Natural killer cell (primary cell): ENCODE measurements around the gene NDUFB7. TPM values are rescaled to one million over a fixed set of nuclear protein-coding genes. Genes with fewer than 3 reads are reported as not detected.
A peak's percentile ranks its signal among the peaks of the same experiment; 100 is the strongest.
"Not testable (repeated sequence)": the region's sequence is repeated elsewhere in the genome, so short reads cannot be mapped to it uniquely, and the experiment has no call there.

Experiments
- ATAC-seq, 3 donors: fragments of 150-1000 bp in 2 of 3; fragments of 200-7000 bp in 1 of 3; cut with Tn5 transposase; 1 replicate in 1 of 3; 2 replicates in 2 of 3; pipeline ENCODE4 v1.10.0; 2021; ENCODE audit warnings: mild to moderate bottlenecking in 2 of 3, moderate library complexity in 2 of 3
- DNase-seq, 2 donors: peaks; one replicate each; pipeline versions ENCODE4 v3.0.0 to v3.0.0-alpha.2; 2013 to 2021; ENCODE audit warnings: mixed read lengths in 1 of 2
- H3K27ac ChIP-seq: one replicate; pipeline ENCODE4 v1.5.1; 2013; ENCODE audit warnings: mild to moderate bottlenecking, low read length
- H3K27me3 ChIP-seq: one replicate; pipeline ENCODE4 v1.6.1; 2013; ENCODE audit warnings: low read length; ENCODE audit not compliant: control insufficient read depth, insufficient read depth
- H3K36me3 ChIP-seq: one replicate; pipeline ENCODE4 v1.6.1; 2013; ENCODE audit warnings: low read length; ENCODE audit not compliant: control insufficient read depth, insufficient read depth
- H3K4me1 ChIP-seq: one replicate; pipeline ENCODE4 v1.6.1; 2013; ENCODE audit warnings: low read length; ENCODE audit not compliant: control insufficient read depth, insufficient read depth
- H3K4me3 ChIP-seq: one replicate; pipeline ENCODE4 v1.5.1; 2013; ENCODE audit warnings: low read length
- H3K9me3 ChIP-seq: one replicate; pipeline ENCODE4 v1.6.1; 2013; ENCODE audit warnings: low read length; ENCODE audit not compliant: control insufficient read depth, insufficient read depth
- H3K27ac Mint-ChIP-seq, 2 donors: one replicate each; pipeline ENCODE4 v1.8.0; 2022; ENCODE audit warnings: mild to moderate bottlenecking in 2 of 2, mixed read lengths in 2 of 2, moderate library complexity in 1 of 2
- H3K27me3 Mint-ChIP-seq, 2 donors: one replicate each; pipeline ENCODE4 v1.8.0; 2022; ENCODE audit warnings: low read depth in 2 of 2, mixed read lengths in 2 of 2
- H3K36me3 Mint-ChIP-seq: one replicate; pipeline ENCODE4 v1.8.0; 2022; ENCODE audit warnings: mixed read lengths
- H3K4me1 Mint-ChIP-seq, 2 donors: one replicate each; pipeline ENCODE4 v1.8.0; 2022; ENCODE audit warnings: mixed read lengths in 2 of 2
- H3K4me3 Mint-ChIP-seq: one replicate; pipeline ENCODE4 v1.8.0; 2022; ENCODE audit warnings: mild to moderate bottlenecking, moderate library complexity, mixed read lengths
- H3K9me3 Mint-ChIP-seq, 2 donors: one replicate each; pipeline ENCODE4 v1.8.0; 2022; ENCODE audit warnings: mixed read lengths in 2 of 2
- CTCF ChIP-seq: fragments of 200-600 bp; IDR thresholded peaks from one replicate; pipeline ENCODE4 v1.8.0; 2022; ENCODE audit warnings: antibody characterized with exemption
- whole genome bisulfite sequencing: methylation state at CpG from one replicate; pipeline ENCODE4 v1.1.7; 2013; ENCODE audit warnings: missing lambda C conversion rate; ENCODE audit not compliant: insufficient coverage; 5-methylcytosine and 5-hydroxymethylcytosine counted together
- intact Hi-C: fragments of 100-400 bp; cut with micrococcal nuclease; formaldehyde crosslinking; loops from one replicate; pipeline ENCODE4 v1.14.2; 2022
- total RNA-seq, 4 donors: library from RNA; stranded (reverse); fragments of 120-200 nt in 1 of 4; gene quantifications; one replicate each; pipeline versions ENCODE4 v1.2.3 to v1.2.4, GENCODE V29; 2013 to 2022

Gene NDUFB7
- total RNA-seq, 3 donors from 2014 or later (not counting 1 experiment from before 2014, with no cell fraction given) = 97.1 to 120 (median 108) TPM

DNA sequence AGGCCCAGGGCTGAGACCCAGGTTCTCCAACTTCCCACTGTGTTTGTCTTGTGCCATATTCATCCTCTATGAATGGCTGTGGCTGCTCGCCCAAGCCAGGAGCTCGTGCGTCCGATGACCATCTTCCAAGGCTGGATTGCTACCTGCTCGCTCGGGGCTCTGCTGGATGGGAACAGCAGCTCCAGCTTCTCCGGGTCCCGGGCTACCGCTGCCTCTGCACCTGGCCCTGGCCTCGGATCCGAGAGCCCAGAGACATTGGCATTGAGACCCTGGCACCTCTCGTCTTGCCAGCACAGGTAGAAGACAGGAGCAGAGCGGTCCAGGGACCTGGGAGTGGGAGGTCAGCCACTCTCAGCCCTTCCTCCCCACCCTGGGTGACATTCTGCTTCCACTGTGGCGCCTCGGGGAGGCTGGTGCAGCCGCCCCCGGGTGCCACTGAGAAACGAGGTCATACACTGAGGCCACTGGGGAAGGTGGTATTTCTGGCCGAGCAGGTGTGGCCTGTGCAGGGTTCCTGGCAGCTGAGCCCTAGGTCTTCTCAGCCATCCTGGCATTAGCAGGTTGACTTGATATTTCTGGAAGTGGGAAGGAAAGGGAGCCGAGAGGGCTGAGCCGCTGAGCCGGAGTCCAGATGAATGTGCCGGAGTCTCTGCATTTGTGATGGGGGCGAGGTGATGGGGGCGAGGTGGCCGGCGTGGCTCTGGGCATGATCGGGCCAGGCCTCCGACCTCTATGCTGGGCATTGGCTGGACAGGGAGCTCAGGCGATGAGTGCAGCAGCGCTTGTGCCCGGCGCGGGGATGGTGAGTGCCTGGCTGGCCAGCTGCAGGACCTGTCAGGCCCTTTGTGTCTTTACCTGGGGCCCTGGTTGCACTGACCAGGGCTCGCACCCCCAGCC is 18.6 kb downstream of the NDUFB7 start:
- TF ChIP-seq CTCF = no peak
- H3K4me3 Mint-ChIP-seq = no peak overlapping the region
- 91% methylated on average over 35 of the region's 35 CpGs for WGBS
- Histone ChIP-seq H3K36me3 (peaks cover 13% of the 10 kb centered on the region), H3K27ac (peak overlapping the region; percentile 35), H3K27me3 (no peaks in the 10 kb centered on the region), H3K4me1 (peaks cover 59% of the 10 kb centered on the region), H3K4me3 (no peak overlapping the region), H3K9me3 (no peaks in the 10 kb centered on the region)
- H3K27ac Mint-ChIP-seq = peak overlapping the region; percentile 75 to 86
- intact Hi-C loops = no loop called here
- ATAC-seq (no peak), DNase-seq (no peak)
- H3K36me3 Mint-ChIP-seq = no peaks in the 10 kb centered on the region
- peaks cover 23 to 43% of the 10 kb centered on the region in 2 donors for H3K4me1 Mint-ChIP-seq
- H3K9me3 Mint-ChIP-seq = no peaks in the 10 kb centered on the region
- no peaks in the 10 kb centered on the region for H3K27me3 Mint-ChIP-seq

DNA sequence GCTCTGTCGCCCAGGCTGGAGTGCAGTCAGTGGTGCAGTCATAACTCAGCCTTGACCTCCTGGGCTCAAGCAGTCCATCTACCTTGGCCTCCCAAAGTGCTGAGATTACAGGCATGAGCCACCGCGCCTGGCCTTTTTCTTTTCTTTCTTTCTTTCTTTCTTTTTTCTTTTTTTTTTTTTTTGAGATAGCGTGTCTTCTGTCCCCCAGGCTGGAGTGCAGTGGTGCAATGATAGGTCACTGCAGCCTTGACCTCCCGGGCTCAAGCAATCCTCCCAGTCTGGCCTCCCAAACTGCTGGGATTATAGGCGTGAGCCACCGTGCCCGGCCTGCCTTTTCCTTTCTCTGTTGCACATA is 19.9 kb downstream of the NDUFB7 start:
- H3K36me3 Mint-ChIP-seq, H3K9me3 Mint-ChIP-seq, H3K9me3 ChIP-seq, intact Hi-C loops, DNase-seq, H3K27me3 ChIP-seq, ATAC-seq, H3K27me3 Mint-ChIP-seq, H3K4me3 ChIP-seq: not testable (repeated sequence)
- H3K4me3 Mint-ChIP-seq = peak overlapping the region; percentile 74
- Histone ChIP-seq H3K27ac (peak overlapping the region; percentile 35), H3K36me3 (peaks cover 13% of the 10 kb centered on the region), H3K4me1 (peaks cover 50% of the 10 kb centered on the region)
- H3K4me1 Mint-ChIP-seq = peaks cover 23 to 42% of the 10 kb centered on the region in 2 donors
- peak overlapping the region; percentile 75 to 86 for H3K27ac Mint-ChIP-seq
- WGBS = 82% methylated on average over 8 of the region's 8 CpGs

- Mint-ChIP-seq H3K4me1 (peaks cover 17 to 36% of the 10 kb centered on the region in 2 donors), H3K4me3 (peak overlapping the region; percentile 74), H3K27ac (peak overlapping the region; percentile 75 to 86)
- intact Hi-C loops = loop anchor here (1.0 kb wide), 1 partner anchor 46 kb away; no protein-coding TSS in a partner anchor
- Histone ChIP-seq H3K27ac (peak overlapping the region; percentile 68), H3K36me3 (peaks cover 13% of the 10 kb centered on the region), H3K4me1 (peaks cover 44% of the 10 kb centered on the region)
- not testable (repeated sequence) for H3K9me3 ChIP-seq, H3K36me3 Mint-ChIP-seq, H3K27me3 ChIP-seq, H3K9me3 Mint-ChIP-seq, H3K27me3 Mint-ChIP-seq, H3K4me3 ChIP-seq
- ATAC-seq = peak; percentile 93 to 97 (median 93)
- DNase-seq = peak; percentile 65 to 89
- WGBS = 44% methylated on average over 10 of the region's 12 CpGs
- TF ChIP-seq CTCF = peak; percentile 58
Measured at GRCh38 chr19:14551134-14552005, 20.5 kb downstream of the NDUFB7 start.
